Measurements from ENCODE around the gene DYRK4. TPM values are rescaled to one million over a fixed set of nuclear protein-coding genes. Genes with fewer than 3 reads are reported as not detected.

Gene DYRK4
- polyA plus RNA-seq, 3 donors = 17.4 to 26.9 (median 22.4) TPM

DNA sequence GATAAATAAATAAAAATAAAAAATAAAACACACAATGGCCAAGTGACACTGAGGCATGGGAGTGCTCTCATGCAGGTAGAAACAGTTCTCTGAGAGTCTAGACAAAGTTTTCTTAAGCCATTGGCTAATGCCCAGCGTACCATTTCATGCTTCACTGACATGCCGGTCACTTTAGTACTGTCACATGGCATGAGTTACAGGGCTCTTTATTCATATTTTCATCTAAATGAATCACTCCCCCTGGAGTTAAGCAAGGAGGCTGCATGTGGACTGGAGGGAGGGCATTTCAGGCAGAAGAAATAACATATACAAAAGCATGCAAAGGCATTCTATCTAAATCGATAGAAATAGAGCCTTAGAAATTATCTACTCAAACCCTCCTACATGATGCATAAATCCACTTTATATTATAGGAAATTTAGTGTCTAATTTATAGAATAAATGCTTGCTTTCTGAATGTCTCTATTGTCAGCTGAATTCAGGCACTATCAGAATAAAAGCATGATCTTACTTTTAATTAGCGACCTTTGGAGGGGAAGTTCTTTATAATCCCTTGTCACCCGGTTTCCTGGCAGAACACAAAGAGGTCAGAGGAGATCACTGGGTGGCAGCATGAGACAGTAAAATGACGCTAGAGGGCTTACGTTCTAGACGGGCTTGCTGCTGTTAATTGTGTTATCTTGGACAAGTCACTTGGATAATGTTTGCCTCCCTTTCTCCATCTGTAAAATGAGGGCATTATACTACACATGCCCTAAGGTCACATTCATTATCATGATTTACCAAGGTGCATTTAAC, 17.5 kb downstream of the DYRK4 start:
- no peaks in the 10 kb centered on the region for H3K36me3 Mint-ChIP-seq
- H3K27me3 Mint-ChIP-seq (ENCODE audit: low read depth in 3 of 3) = peaks cover 1 to 15% (median 6%) of the 10 kb centered on the region in 3 donors

GRCh38 chr12:4580281-4580688, 18.3 kb downstream of the DYRK4 start:
- no peaks in the 10 kb centered on the region for H3K36me3 Mint-ChIP-seq
- no peak overlapping the region for H2AFZ ChIP-seq (ENCODE audit: insufficient read depth, low read depth, low read length, poor library complexity, severe bottlenecking)
- no peaks in the 10 kb centered on the region for H3K79me2 ChIP-seq (ENCODE audit: insufficient read depth, low read length)
- H3K4me3 ChIP-seq (replicated peaks in 1 of 3; ENCODE audit: low read depth in 2 of 3, low read length in 3 of 3) = no peak overlapping the region
- no peak for TF ChIP-seq CTCF (IDR thresholded peaks at IDR 0.05)
- H3K27ac ChIP-seq (ENCODE audit: low read depth in 1 of 2, low read length in 2 of 2) = no peak overlapping the region
- H3K27me3 Mint-ChIP-seq (ENCODE audit: low read depth in 3 of 3) = peaks cover 1 to 14% (median 8%) of the 10 kb centered on the region in 3 donors
- H3K4me2 ChIP-seq (replicated peaks; ENCODE audit: extremely low read depth, low read length, poor library complexity, severe bottlenecking) = no peak overlapping the region
- peaks cover 0 to 2% (median 0%) of the 10 kb centered on the region in 7 donors for H3K9me3 Mint-ChIP-seq
- no peaks in the 10 kb centered on the region for H3K36me3 ChIP-seq (replicated peaks in 1 of 2; ENCODE audit: control insufficient read depth in 1 of 2, insufficient read depth in 2 of 2, low read length in 2 of 2)
- peaks cover 7% of the 10 kb centered on the region for H3K4me1 Mint-ChIP-seq
- intact Hi-C loops (cut with micrococcal nuclease) = no loop called here
- WGBS (ENCODE audit: insufficient coverage) = no CpG with 5 or more reads among the region's 3 CpGs
- H3K9me3 ChIP-seq (replicated peaks in 1 of 2; ENCODE audit: control insufficient read depth in 1 of 2, insufficient read depth in 1 of 2, low read length in 2 of 2) = no peaks in the 10 kb centered on the region
- DNase-seq = no peak
- no peak overlapping the region for H3K9ac ChIP-seq (ENCODE audit: insufficient read depth, low read length, poor library complexity, severe bottlenecking)
- peaks cover 0 to 5% of the 10 kb centered on the region in 2 donors for H3K4me1 ChIP-seq (ENCODE audit: control insufficient read depth in 1 of 2, insufficient read depth in 2 of 2, low read length in 2 of 2)
- H4K20me1 ChIP-seq (ENCODE audit: insufficient read depth, low read length) = no peaks in the 10 kb centered on the region
- no peak overlapping the region for H3K4me3 Mint-ChIP-seq
- H3K27ac Mint-ChIP-seq = no peak overlapping the region
- no peaks in the 10 kb centered on the region for H3K27me3 ChIP-seq (ENCODE audit: control insufficient read depth in 2 of 2, insufficient read depth in 2 of 2, low read length in 2 of 2)

More for the DNA sequence above, 17.5 kb downstream of the DYRK4 start:
- intact Hi-C loops (cut with micrococcal nuclease) = no loop called here
- Histone ChIP-seq H3K4me2 (replicated peaks; ENCODE audit: extremely low read depth, low read length, poor library complexity, severe bottlenecking) (no peak overlapping the region), H3K79me2 (ENCODE audit: insufficient read depth, low read length) (no peaks in the 10 kb centered on the region), H3K9me3 (replicated peaks in 1 of 2; ENCODE audit: control insufficient read depth in 1 of 2, insufficient read depth in 1 of 2, low read length in 2 of 2) (no peaks in the 10 kb centered on the region), H3K27me3 (ENCODE audit: control insufficient read depth in 2 of 2, insufficient read depth in 2 of 2, low read length in 2 of 2) (no peaks in the 10 kb centered on the region), H4K20me1 (ENCODE audit: insufficient read depth, low read length) (no peaks in the 10 kb centered on the region), H2AFZ (ENCODE audit: insufficient read depth, low read depth, low read length, poor library complexity, severe bottlenecking) (no peak overlapping the region), H3K4me1 (ENCODE audit: control insufficient read depth in 1 of 2, insufficient read depth in 2 of 2, low read length in 2 of 2) (peaks cover 0 to 5% of the 10 kb centered on the region in 2 donors), H3K27ac (ENCODE audit: low read depth in 1 of 2, low read length in 2 of 2) (no peak overlapping the region), H3K4me3 (replicated peaks in 1 of 3; ENCODE audit: low read depth in 2 of 3, low read length in 3 of 3) (no peak overlapping the region), H3K36me3 (replicated peaks in 1 of 2; ENCODE audit: control insufficient read depth in 1 of 2, insufficient read depth in 2 of 2, low read length in 2 of 2) (no peaks in the 10 kb centered on the region), H3K9ac (ENCODE audit: insufficient read depth, low read length, poor library complexity, severe bottlenecking) (no peak overlapping the region)
- H3K27ac Mint-ChIP-seq = peak overlapping the region in 1 of 7 donors; percentile 36
- WGBS (ENCODE audit: insufficient coverage) = 0% methylated on average over 2 of the region's 8 CpGs
- H3K4me3 Mint-ChIP-seq = peak overlapping the region in 1 of 2 donors; percentile 36
- peak in 2 of 3 donors; percentile 40 to 47 for DNase-seq
- H3K4me1 Mint-ChIP-seq = peaks cover 7% of the 10 kb centered on the region
- peak; percentile 13 for TF ChIP-seq CTCF (IDR thresholded peaks at IDR 0.05)
- H3K9me3 Mint-ChIP-seq = no peaks in the 10 kb centered on the region

All from CD14-positive monocyte (primary cell).